HUES48 (cell line): Measurements from ENCODE around the gene LEMD2.

Source experiments
- H3K27ac ChIP-seq: one replicate; pipeline ENCODE4 v1.7.0; 2013; ENCODE audit warnings: low read depth, low read length, inconsistent platforms
- H3K27me3 ChIP-seq: 2 replicates; pipeline ENCODE4 v1.6.1; 2013; ENCODE audit warnings: mild to moderate bottlenecking, low read length; ENCODE audit not compliant: control insufficient read depth, insufficient read depth
- H3K36me3 ChIP-seq: 2 replicates; pipeline ENCODE4 v1.6.1; 2013; ENCODE audit warnings: low read length; ENCODE audit not compliant: control insufficient read depth, insufficient read depth
- H3K4me1 ChIP-seq: 2 replicates; pipeline ENCODE4 v1.6.1; 2013; ENCODE audit warnings: mild to moderate bottlenecking, low read length; ENCODE audit not compliant: control insufficient read depth, insufficient read depth
- H3K4me3 ChIP-seq: 2 replicates; pipeline ENCODE4 v1.5.1; 2013; ENCODE audit warnings: mild to moderate bottlenecking, low read depth, low read length
- H3K9ac ChIP-seq: 2 replicates; pipeline ENCODE4 v1.6.1; 2013; ENCODE audit warnings: mild to moderate bottlenecking, low read depth, low read length, moderate library complexity
- H3K9me3 ChIP-seq: 2 replicates; pipeline ENCODE4 v1.6.1; 2013; ENCODE audit warnings: low read length; ENCODE audit not compliant: control insufficient read depth, insufficient read depth

Gene LEMD2

DNA sequence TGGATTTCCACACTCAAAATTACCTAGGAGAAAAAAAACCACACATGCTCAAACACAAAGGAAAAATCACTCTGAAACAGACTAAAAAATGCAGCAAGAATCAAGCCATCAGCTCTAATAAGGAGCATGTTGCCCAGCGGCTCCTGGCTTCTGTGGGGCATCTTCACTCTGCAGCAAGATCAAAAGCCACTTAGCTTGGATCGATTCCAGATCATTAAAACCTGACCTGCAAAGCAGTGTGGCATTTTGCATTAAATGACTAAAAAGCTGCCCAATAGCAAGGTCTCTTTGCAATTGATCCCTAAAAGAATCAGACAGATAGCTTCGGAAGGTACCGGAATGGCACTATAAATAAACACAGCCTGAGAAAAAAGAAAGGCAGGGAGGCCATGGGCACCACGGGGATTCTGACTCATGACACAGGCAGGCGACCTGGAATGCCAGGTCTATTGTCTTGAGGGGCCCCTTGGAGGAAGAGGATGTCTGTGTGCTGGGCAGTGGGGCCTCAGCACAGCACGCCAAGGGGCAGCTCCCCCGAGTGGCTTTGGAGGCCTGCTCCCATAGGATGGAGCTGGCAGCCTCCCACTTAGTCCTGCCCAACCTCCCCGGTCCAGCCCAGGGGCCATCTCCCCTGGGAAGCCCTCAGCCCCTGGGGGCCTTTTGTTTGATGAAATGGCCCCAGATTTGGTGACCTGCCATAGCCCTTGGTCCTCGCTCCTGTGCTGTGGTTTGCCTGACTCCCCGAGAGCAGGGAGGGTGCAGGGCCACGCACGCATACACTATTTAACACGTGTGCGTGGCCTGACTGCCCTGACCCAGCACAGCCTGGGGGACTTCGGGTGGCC lies 7.6 kb downstream of the LEMD2 start:
- peaks cover 80% of the 10 kb centered on the region for H3K36me3 ChIP-seq
- no peaks in the 10 kb centered on the region for H3K27me3 ChIP-seq
- H3K27ac ChIP-seq = peak overlapping the region; percentile 97
- H3K9me3 ChIP-seq = no peaks in the 10 kb centered on the region
- no peak overlapping the region for H3K4me3 ChIP-seq
- H3K9ac ChIP-seq = no peak overlapping the region
- peaks cover 62% of the 10 kb centered on the region for H3K4me1 ChIP-seq

DNA sequence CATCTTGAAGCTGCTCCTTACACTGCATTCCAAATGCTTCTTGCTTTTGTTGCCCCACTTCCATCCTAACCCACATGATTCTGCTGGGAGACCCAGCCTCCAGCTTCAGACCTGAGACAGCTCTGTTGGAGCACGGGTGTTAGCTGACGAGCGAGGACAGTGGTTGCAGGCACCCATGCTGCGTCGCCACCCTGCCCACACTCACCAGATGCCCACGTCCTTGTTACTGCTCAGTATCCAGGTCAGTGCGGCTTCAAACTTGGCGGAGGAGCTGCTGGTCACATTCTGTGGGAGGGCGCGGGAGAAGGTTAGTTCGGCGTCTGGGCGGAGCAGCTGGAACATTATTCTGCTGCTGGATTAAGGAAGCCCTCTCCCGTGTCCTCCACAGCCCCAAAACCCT lies 9.0 kb downstream of the LEMD2 start:
- H3K27ac ChIP-seq = peak overlapping the region; percentile 97
- no peak overlapping the region for H3K9ac ChIP-seq
- H3K4me1 ChIP-seq = peaks cover 47% of the 10 kb centered on the region
- H3K4me3 ChIP-seq = no peak overlapping the region
- H3K27me3 ChIP-seq = no peaks in the 10 kb centered on the region
- no peaks in the 10 kb centered on the region for H3K9me3 ChIP-seq
- peaks cover 93% of the 10 kb centered on the region for H3K36me3 ChIP-seq

DNA sequence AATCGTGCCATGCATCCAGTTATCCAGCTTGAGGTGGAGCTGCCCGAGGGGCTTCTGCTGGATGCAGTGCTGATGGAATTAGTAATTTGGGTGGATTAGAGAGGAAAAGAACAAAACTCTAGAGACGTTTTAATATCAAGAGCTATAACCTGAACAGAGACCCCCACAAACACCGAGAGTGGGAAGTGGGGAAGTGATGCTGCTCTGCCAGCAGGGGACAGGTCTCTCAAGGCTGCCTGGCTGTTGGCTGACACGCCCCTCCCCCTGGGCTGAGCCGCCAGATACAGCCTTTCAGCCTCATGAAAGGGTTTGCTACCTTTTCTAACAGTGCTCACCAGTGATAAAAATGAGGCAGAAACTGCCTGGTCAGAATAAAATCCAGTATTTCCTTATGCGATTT lies 9.6 kb downstream of the LEMD2 start:
- Histone ChIP-seq H3K36me3 (peaks cover 92% of the 10 kb centered on the region), H3K9ac (no peak overlapping the region), H3K4me3 (no peak overlapping the region), H3K4me1 (peaks cover 46% of the 10 kb centered on the region), H3K9me3 (no peaks in the 10 kb centered on the region), H3K27ac (peak overlapping the region; percentile 97), H3K27me3 (no peaks in the 10 kb centered on the region)

DNA sequence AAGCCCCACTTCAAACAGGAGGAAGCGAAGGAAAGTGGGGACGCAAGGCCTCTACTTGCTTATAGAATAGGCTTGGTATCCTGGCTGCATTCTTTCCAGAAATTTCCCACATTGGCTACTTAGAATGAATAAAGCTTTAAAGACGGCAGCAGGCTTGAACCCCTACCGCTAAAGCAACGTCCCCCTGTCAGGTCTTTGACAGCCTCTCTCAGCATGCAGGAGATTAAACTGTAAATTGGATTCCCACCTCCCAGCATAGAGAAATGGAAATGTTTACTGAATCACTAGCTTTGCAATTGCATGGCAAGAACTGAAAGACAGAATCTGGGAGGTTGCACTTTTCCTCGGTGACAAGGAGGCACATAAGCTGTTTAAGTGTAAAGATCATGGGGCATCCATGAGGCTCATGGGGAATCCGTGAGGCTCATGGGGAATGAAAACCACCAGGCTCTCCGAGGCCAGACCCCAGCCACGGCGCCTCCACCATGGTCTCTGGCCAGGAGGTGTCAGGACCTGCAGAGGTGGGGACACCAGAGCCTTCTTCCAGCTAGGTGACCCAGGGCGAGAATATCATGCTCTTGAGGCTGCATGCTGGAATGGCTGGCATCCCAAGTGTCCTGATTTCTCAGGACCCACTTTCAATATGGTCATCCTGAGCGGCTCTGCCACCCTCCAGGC lies 10.3 kb downstream of the LEMD2 start:
- Histone ChIP-seq H3K9me3 (no peaks in the 10 kb centered on the region), H3K4me3 (no peak overlapping the region), H3K9ac (no peak overlapping the region), H3K27me3 (no peaks in the 10 kb centered on the region), H3K36me3 (peaks cover 89% of the 10 kb centered on the region), H3K27ac (peak overlapping the region; percentile 97), H3K4me1 (peaks cover 46% of the 10 kb centered on the region)

DNA sequence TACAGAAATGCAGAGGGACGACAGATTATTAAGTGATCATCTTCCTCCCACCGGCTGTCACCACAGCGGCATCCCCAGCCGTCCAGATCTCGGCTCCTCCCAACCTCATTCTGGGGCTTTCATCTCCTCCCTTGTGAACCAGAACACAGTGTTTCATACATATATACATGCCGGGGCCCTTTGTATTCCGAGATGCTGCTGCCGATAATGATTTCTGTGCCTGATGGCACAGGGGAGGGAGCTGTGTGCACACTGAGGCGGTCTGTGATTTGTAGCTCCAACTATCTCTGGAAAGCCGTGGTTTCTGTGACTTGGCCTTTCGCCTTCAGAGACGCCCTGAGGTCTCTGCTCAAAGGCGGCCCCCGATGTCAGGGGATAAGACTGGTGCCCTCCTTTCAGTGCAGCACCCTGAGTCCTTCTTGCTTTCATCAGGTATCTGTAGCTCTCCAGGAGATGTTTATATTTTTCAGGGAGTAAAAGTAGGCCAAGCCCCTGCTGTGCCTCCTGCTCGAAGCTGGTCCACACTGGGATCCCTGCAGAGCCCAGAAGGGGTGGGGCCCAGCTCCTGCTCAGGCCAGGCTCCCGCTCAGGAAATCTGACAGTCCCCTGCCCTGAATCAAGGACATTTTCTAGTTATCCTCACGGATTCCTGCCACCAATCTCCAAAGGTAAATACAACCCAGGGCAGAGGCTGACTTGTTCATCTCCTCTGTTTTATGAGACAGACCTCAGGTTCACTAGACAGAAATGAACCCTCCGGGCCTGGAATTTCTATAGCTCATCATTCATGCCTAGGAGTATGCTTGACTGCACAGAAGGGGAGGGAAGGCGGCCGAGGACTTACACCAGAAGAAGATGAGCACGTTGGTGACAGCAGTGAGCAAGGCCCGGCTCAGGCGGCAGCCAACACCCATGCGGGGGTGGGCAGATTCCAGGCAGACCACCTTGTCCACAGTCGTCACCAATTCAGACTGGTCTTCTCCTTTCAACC lies 11.2 kb downstream of the LEMD2 start:
- H3K27me3 ChIP-seq = no peaks in the 10 kb centered on the region
- H3K4me1 ChIP-seq = peaks cover 46% of the 10 kb centered on the region
- peak overlapping the region; percentile 97 for H3K27ac ChIP-seq
- peaks cover 89% of the 10 kb centered on the region for H3K36me3 ChIP-seq
- no peak overlapping the region for H3K4me3 ChIP-seq
- H3K9me3 ChIP-seq = no peaks in the 10 kb centered on the region
- H3K9ac ChIP-seq = no peak overlapping the region

DNA sequence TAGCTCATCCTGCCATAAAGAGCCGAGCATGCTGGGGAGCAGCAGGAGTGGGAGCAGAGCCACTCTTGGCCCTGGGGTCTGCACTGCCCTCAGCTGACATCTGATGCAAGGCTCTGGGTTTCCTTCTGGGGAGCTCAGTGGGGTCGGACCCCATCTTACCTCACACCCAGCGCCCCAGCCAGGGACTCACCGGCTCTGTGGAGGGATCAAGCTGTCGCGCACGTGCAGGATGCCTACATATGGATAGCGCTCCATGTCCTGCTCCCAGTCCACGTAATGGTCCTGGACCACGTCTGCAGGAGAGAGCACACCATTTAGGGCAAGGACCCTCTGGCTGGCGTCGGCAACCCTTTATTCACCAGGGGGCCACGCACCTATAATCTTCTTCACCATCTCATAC lies 12.2 kb downstream of the LEMD2 start:
- Histone ChIP-seq H3K27me3 (no peaks in the 10 kb centered on the region), H3K27ac (no peak overlapping the region), H3K36me3 (peaks cover 87% of the 10 kb centered on the region), H3K9me3 (no peaks in the 10 kb centered on the region), H3K9ac (no peak overlapping the region), H3K4me3 (no peak overlapping the region), H3K4me1 (peaks cover 48% of the 10 kb centered on the region)

DNA sequence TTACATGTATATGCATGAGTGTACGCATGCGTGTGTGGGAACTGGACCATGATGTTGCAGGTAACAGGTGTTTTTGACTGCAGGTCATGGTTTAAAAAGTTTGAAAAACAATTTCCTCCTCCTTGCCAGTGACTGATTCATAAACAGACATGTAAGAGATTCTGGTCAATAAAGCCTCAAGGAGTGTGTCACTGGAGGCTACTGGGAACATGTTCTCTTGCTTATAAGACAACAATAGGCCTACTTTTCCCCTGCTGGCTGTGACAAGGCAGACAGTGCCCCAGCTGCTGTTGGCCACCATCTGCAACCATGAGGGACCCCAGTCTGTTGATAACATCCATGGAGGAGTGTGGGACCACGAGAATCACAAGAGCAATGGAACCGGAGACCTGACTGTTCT lies 12.7 kb downstream of the LEMD2 start:
- Histone ChIP-seq H3K27me3 (no peaks in the 10 kb centered on the region), H3K9ac (no peak overlapping the region), H3K9me3 (no peaks in the 10 kb centered on the region), H3K36me3 (peaks cover 86% of the 10 kb centered on the region), H3K4me3 (no peak overlapping the region), H3K4me1 (peaks cover 46% of the 10 kb centered on the region), H3K27ac (no peak overlapping the region)

DNA sequence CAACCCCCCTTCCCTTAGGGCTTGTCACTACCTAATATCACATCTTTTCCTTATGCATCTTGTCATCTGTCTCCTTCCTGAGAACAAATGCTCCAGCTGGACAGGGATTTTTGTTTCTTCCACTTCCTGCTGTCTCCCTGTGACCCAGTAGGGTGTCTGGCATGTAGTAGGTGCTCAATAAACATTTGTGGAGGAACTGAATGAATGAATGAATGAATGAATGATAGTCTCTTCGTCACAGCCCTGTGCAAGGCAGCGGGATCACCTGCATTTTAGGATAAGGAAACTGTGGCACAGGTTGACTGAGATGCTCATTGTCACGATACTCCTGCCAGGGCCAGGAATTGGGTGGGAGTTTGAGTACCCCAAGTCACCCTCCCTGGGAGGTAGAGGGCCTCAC lies 14.2 kb downstream of the LEMD2 start:
- Histone ChIP-seq H3K27ac (no peak overlapping the region), H3K9me3 (no peaks in the 10 kb centered on the region), H3K36me3 (peaks cover 73% of the 10 kb centered on the region), H3K4me1 (peaks cover 46% of the 10 kb centered on the region), H3K4me3 (no peak overlapping the region), H3K27me3 (no peaks in the 10 kb centered on the region), H3K9ac (no peak overlapping the region)

DNA sequence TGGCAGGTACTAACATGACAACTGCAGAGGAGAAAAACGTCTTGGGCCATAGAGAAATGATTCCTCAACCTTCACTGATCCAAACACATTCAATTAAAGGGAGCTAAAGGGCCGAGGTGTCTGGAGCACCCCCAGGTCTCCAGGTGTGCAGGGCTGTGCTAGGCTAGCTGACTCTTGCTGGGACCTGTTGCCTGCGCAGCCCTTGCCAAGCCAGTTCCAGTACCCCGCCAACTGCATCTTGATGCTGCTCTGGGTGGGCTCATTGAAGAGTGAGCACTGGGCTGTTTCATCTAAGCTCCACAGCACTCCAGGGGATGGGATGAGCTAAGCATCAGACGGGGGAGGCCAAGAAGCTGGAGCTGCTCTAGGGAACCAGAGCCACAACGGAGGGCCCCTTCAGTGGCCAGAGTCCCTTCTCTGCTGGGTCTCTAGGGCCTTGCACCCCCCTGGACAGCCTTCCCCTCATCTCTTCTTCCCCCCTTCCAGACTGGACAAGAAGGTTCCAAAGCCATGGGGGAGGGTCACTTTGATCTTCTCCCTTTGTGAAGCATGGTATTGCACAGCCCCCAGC lies 15.9 kb downstream of the LEMD2 start:
- H3K9ac ChIP-seq = no peak overlapping the region
- H3K9me3 ChIP-seq = no peaks in the 10 kb centered on the region
- no peak overlapping the region for H3K27ac ChIP-seq
- no peak overlapping the region for H3K4me3 ChIP-seq
- H3K36me3 ChIP-seq = peaks cover 55% of the 10 kb centered on the region
- no peaks in the 10 kb centered on the region for H3K27me3 ChIP-seq
- peaks cover 35% of the 10 kb centered on the region for H3K4me1 ChIP-seq

DNA sequence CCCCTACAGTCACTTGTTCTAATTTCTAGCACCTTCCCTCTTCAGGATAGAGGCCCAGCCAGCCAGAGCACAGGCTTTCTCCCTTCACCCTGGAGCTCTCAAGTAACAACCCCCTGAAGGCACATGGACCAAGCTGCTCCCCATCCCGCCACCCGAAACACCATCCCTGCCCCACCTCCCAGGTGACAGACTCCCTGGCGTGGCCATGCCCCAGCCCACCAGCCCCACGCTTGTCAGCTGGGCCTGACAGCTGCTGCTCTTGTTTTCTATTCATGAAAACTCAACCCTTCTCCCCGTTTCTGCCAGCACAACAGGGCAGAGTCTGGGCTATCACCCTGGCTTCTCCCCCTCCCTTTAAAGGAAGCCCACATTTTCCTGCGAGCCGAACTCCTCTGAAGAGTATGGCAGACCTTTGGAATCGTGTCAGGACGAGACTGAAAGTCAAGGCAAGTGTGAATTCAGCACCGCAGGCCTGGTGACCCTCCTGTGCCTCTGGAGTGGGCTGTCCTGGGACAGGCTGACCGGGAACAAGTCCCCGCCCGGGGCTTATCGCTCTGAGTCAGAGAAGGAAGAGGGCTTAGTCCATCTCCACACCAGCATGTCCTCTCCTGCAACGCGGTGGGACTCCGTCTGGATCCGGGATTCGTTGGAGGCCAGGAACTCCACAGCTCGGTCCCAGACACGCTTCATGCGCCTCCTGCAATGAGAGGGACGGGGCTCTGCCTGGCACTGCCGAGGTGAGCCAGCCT lies 16.7 kb downstream of the LEMD2 start:
- H3K4me1 ChIP-seq = peaks cover 33% of the 10 kb centered on the region
- H3K9me3 ChIP-seq = no peaks in the 10 kb centered on the region
- H3K27me3 ChIP-seq = no peaks in the 10 kb centered on the region
- peak overlapping the region; percentile 85 for H3K27ac ChIP-seq
- no peak overlapping the region for H3K4me3 ChIP-seq
- H3K36me3 ChIP-seq = peaks cover 48% of the 10 kb centered on the region
- no peak overlapping the region for H3K9ac ChIP-seq
